HTERT RPE-1 (cell line): ENCODE measurements around the gene PLSCR3.

ENCODE experiments used
- in situ Hi-C: fragments of 300-500 bp; cut with MboI; formaldehyde crosslinking; loops from 4 replicates; pipeline ENCODE4 v1.14.3; 2020; ENCODE audit warnings: low sequenced_read_pairs

PLSCR3 gene

DNA sequence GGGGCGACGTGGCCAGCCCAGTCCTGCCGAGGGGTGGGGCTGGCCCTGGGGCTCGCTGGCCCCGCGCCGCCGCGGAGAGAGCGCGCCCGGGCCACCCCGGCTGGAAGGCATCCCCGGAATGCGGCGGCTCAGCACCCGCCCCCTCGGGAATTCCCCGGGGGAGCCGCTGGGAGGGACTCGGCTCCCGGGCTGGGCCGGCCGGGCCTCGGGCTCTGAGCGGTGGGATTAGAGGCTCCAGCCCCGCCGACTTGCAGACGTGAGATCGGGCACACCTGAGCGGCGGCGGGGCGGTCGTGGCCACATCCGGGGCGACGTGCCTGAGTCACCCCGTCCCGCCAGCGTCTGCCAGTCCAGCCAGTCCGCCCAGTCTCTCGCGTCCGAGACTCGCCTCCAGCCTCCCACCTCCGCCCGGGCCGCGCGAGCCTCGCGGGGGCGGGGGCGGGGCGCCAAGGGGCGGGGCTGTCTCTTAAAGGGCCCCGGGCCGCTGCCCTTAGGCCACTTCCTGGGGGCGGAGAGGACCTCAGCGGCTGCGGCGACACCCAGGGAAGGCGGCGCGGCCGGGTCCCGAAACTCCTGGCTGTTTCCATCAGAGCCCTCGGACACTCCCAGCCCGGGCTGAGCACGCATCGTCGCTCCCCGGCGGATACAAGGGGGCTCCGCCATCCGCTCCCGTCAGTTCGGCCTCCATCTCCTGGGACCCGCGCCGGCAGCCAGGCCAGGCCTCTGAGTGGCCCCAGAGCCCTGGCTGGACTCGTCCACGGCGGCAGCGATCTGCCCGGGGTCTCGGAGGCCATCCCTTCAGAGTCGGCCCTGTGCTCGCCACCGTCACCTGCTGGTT is 42.4 kb downstream of the PLSCR3 start, which contains the start of gene KCTD11:
KCTD11 (plus strand) TSS at position 498 of the 838 bp plus-strand sequence.
- in situ Hi-C loops: no loop called here

DNA sequence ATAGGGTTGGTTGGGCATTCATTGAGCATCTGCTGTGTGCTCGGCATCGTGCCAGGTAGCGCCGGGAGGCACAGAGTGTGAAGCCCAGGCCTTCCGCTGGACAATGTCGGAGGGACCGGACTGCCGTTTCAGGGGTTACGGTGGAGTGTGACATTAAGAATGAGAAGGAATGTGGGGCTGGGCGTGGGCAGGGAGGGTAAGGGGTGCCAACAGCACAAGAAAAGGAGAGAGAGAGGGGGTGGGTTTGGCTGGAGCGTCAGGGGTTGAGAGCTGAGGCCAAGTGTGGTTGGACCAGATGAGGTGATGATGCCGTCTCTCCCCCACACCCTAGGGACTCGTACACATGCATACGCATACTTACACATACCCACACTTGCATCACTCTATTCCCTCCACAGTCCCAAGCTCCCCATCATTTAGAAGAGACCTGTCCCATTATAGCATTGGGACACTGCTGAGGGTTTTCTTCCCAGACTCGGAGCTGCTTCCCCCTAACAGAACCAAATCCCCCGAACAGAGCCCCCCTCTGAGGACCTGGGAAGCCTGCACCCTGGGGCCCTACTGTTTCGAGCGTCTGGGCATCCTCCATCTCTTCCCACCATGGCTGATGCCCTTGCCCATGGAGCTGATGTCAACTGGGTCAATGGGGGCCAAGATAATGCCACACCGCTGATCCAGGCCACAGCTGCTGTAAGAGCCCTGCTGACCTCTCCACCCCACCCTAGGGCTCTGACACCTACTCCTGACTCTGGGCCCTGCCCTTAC is 45.7 kb downstream of the PLSCR3 start:
- in situ Hi-C loops: no loop called here

DNA sequence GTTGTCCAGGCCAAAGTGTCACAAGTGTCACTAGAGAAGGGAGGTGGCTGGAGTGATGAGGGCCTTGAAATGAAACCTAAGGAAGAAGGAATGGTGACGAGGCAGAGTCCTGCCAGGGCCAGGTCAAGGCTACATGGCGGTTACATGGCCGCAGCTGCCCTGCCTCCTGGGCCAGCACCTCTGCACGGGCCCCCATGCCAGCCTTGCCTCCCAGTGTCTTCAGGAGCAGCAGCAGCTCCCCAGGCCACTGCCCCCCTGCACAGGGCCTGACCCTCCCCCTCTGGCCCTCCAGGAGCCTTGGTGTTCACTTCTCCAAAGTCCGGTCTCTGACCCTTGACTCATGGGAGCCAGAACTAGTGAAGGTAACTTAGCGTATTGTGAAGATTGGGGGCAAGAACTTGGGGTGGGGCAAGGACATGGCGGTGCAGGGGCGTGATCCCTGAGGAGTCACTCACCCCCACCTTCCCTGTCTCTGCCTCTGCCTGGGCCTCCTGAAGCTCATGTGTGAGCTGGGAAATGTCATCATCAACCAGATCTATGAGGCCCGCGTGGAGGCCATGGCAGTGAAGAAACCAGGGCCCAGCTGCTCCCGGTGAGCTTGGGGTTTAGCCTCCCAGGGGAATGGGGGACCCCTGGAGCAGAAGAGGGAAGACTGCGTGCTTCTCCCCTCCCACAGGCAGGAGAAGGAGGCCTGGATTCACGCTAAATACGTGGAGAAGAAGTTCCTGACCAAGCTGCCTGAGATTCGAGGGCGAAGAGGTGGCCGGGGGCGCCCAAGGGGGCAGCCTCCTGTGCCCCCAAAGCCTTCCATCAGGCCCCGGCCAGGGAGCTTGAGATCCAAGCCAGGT is 46.5 kb downstream of the PLSCR3 start:
- in situ Hi-C loops: no loop called here

DNA sequence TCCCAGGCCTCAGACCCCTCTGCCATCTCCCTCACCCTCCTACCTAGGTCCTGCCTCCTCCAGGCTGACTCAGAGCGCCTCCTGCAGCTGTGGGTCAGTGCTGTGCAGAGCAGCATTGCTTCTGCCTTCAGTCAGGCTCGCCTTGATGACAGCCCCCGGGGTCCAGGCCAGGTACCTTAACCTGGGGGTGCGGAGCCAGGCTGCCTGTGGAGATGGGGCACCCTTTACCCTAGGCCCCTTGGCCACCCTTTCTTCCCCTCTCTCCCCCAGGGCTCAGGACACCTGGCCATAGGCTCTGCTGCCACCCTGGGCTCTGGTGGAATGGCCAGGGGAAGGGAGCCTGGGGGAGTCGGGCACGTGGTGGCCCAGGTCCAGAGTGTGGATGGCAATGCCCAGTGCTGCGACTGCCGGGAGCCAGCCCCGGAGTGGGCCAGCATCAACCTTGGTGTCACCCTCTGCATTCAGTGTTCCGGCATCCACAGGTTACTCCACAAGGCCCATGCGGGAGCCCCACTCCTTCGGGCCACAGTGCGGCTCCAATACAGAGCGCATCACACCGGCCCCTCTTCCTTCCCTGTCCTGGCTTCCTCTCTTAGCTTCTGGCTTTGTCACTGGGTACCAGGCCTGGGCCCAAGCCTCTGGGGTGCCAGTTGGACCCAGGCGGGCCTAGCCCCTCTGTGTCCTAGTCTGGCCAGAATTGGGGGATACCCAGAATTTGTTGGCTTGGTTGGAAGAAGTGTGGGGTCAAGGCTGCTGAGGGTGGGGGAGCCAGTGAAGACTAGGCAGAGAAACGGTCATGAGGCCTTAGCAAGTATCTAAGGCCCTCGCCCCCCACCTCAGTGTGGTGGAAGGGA is 47.3 kb downstream of the PLSCR3 start:
- in situ Hi-C loops: no loop called here

DNA sequence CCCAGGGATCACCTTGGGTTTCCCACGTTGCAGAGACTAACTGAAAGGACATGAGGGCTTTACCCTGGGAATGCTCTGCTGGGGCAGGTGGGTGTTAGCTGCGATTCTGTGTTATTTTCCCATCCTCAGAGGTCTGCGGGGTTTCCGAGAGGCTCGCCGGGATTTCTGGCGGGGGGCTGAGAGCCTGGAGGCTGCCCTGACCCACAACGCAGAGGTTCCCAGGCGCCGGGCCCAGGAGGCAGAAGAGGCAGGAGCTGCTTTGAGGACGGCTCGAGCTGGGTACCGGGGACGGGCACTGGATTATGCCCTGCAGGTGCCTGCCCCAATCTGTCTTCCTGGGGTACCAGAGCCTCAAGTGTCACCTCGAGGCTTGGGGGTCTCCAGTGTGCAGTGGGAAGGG is 51.1 kb downstream of the PLSCR3 start:
- in situ Hi-C loops: no loop called here

DNA sequence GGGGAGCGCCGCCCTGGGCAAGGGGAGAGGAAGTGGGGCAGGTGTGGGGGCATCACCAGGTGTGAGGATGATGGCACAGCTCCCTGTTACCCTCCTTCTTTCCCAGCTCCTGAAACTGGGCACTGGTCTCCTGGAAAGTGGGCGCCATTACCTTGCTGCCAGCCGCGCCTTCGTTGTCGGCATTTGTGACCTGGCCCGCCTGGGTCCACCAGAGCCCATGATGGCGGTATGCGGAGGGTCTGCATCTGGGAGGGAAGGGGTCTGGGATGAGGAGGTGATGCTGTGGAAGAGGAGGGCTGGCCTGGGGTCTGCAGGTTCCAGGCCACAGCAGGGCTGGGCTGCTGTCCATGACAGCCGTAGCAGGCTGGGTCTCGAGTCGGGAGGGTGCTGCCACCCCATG is 52.5 kb downstream of the PLSCR3 start:
- in situ Hi-C loops: no loop called here

DNA sequence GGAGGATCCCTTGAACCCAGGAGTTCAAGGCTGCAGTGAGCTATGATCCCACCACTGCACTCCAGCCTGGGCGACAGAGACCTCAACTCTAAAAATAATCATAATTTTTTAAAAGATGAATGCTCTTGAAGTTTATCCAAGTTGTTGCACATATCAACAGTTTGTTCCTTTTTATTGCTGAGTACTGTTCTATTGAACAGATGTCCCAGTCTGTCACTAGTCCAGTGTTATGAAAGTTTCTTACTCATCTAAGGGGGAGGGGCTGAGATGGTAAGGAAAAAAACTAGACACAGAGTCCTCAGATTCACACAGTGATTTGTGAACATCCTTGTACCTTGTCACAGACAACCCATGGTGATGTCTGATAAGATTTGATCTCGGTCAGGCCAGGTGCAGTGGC is 54.1 kb downstream of the PLSCR3 start:
- in situ Hi-C loops: no loop called here
